Suppressor macrophage treated with lipopolysaccharide for 1 hour (primary cell): Measurements from ENCODE around the gene QRFPR.
A peak's percentile ranks its signal among the peaks of the same experiment; 100 is the strongest.
"Not testable (repeated sequence)": the region's sequence is repeated elsewhere in the genome, so short reads cannot be mapped to it uniquely, and the experiment has no call there.

ENCODE experiments used
- DNase-seq, 3 donors: peaks; one replicate each; pipeline ENCODE4 v3.0.0-alpha.2; 2020 to 2022

The QRFPR gene

DNA sequence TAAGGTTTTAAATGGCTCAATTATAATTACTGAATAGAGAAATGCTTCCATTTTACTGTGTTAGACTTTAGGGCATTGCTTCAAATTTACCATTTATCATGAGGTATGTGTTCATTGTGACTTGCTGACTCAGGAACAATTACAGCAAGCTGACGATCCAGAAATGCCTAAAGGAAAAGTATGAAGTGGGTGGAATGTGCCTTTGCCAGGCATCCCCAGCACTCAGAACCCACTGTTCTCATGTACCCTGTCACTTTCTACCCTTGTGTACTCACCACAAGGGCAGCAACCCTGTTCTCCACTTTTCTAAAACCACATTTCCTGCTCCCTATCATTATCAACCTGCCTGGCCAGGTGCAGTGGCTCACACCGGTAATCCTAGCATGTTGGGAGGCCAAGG, 41.5 kb downstream of the QRFPR start:
- no peak for DNase-seq

GRCh38 chr4:121338518-121338917, 42.3 kb downstream of the QRFPR start:
- DNase-seq, result no peak

- no peak for DNase-seq
Measured at GRCh38 chr4:121336706-121337105, 44.1 kb downstream of the QRFPR start.

DNA sequence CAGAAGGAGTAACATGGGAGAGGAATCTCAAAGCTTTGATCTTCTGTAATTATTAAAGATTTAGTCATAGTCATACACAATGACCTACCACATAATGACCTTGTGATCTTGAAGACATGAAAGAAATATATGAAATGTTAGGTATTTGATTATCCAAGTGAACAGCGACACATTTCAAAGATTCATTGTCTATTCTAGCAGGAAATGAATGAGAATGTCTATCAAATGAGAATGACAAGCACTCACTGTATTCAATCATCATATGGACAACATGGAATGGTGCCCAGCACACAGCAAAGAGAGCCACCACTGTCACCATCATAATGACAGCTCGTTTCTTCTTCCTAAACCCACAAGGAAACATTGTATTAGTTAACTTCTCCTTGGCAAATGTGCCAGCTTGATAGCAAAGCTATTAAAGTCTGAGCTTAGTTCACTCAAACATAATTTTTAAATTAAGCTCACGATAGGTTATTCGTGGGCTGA, 50.6 kb downstream of the QRFPR start:
- DNase-seq, result no peak

DNA sequence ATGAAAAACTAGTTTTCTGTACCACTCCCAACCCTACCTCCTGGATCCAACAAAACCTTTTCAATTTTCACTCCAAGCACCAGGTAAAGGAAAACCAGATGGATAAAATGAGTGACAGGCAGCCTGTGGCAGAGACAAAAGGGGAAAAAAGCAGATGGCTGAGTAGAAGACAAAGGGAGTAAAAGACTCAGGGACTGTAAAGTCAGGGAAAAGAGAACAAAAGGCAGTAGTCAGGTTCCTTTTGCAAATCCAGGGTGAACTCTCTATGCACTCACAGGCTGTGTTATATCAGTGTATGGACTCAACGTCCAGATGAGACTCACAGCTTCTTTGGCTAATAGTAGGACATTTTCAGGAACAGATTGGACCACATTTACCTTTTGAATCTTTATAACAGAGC, 54.2 kb downstream of the QRFPR start:
- DNase-seq, result no peak

- DNase-seq, result no peak
Measured at GRCh38 chr4:121324331-121324730, 56.5 kb downstream of the QRFPR start.

- no peak for DNase-seq
Measured at GRCh38 chr4:121321466-121321865, 59.4 kb downstream of the QRFPR start.

DNA sequence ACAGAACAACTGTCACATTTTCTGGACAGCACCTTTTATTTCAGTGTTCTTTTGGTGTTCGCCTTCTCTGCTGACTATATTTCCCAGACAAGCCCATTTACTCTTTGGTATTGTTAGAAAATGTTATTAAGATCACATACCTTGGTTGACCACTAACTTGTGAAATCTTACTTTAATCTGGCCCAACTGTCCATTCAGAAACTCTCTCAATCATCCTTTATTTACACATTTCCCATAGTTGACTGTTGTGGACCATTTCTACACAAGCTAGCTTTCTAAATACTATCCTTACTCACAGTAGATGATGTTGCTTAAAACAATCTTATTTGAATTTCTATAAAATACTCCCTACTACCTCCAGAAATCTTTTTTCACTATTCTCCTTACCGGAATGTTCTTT, 64.7 kb downstream of the QRFPR start:
- no peak for DNase-seq

- not testable (repeated sequence) for DNase-seq
Measured at GRCh38 chr4:121313430-121313829, 67.4 kb downstream of the QRFPR start.

DNA sequence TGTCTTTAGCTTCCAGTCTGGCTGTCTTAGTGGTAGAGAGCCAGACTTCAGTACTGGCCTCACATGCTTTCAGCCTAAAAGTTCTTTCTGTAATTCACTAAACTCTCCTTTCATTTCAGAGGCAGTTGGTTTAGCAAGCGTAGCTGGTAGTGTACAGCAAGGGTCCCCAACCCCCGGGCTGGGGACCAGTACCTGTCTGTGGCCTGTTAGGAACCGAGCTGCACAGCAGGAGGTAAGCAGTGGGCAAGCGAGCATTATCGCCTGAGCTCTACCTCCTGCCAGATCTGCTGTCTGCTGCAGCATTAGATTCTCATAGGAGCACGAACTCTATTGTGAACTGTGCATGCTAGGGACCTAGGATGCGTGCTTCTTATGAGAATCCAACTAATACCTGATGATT, 72.0 kb downstream of the QRFPR start:
- no peak for DNase-seq

GRCh38 chr4:121308328-121308663, 72.5 kb downstream of the QRFPR start:
- DNase-seq, result peak in 1 of 3 donors; percentile 14

GRCh38 chr4:121307445-121308327, 73.1 kb downstream of the QRFPR start:
- DNase-seq, result peak; percentile 69 to 76 (median 74)

GRCh38 chr4:121306931-121307330, 73.9 kb downstream of the QRFPR start:
- DNase-seq, result no peak

GRCh38 chr4:121304893-121305292, 75.9 kb downstream of the QRFPR start:
- no peak for DNase-seq

- DNase-seq, result no peak
Measured at GRCh38 chr4:121299367-121299766, 81.5 kb downstream of the QRFPR start.

DNA sequence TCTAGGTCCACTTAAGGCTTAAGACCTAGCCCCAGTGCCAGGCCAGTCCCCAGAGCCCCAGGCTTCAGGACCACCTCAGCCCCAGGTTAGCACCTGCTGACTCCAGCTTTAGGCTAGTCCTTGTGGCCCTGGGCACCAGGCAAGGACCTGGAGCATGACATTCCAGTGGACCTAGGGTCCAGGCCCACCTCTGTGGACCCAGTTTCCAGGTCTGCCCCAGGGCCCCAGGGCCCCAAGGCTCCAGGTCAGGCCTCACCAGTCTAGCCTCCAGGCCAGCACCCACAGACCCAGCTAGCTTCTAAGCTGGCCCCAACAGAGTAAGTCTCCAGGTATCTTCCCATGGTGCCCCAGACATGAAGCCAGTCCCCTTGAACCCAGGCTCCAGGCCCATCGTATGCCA, 97.5 kb downstream of the QRFPR start:
- no peak for DNase-seq

DNA sequence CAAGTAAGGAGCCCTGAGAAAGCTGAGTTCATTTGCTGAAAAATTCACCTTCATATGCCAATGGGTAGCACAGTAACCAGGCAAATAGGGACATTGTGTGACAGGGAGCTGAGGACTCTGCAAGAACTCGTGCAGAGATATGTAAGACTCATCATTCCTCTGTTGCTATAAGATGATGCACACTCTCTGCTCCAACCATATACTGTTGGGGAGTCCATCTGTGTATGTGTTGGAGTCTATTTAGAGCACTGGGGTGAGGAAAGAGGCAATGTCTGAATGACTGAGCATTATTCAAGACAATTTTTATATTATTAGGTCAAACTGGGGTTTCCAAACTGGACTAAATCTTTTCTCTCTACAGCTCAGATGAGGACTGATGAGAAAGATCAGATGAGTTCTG, 100.4 kb downstream of the QRFPR start:
- DNase-seq, result peak in 1 of 3 donors; percentile 27

DNA sequence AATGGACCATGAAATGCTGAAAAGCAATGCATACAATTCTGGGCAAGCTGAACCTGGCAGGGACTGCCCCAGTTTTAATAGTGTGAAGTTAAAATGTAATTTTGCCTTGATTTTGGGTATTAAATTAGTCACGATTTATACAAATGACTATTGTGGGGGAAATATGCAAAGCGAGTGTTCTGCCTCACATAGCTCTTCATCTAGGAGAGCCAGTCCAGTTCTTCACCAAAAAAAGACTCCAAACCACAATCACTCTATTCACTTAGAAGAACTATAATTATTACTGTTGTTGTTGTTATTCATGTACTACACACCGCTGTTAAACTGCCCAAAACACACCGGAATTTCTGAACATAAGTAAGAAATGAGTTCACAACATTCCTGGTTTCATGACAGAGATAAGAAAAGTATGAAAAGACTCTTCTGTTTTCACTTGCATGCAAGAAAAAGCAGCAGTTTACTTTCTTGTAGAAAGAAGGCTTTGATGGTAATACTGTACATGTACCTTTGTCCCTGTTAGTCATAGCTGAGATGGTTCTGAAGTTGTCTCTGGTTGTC, 101.9 kb downstream of the QRFPR start:
- DNase-seq, result no peak
